CD8-positive, alpha-beta memory T cell (primary cell): ENCODE results near the gene SF3B2. TPM values are rescaled to one million over a fixed set of nuclear protein-coding genes. Genes with fewer than 3 reads are reported as not detected.
A peak's percentile ranks its signal among the peaks of the same experiment; 100 is the strongest.

ENCODE experiments used
- CTCF ChIA-PET: fragments of 350-600 bp; sonication (Branson Sonifier 250); formaldehyde crosslinking; loops from one replicate; lab custom pipeline; 2021; ENCODE audit warnings: antibody characterized with exemption; lab: Charles Lee
- POLR2A ChIA-PET: fragments of 350-600 bp; sonication (Branson Sonifier 250); formaldehyde crosslinking; loops from one replicate; lab custom pipeline; 2021; ENCODE audit warnings: antibody characterized with exemption; lab: Charles Lee
- DNase-seq, 5 donors: peaks; one replicate each; pipeline versions ENCODE4 v3.0.0 to v3.0.0-alpha.2; 2020 to 2022; ENCODE audit warnings: mixed read lengths in 1 of 5
- H3K27ac ChIP-seq: one replicate; pipeline ENCODE4 v1.7.0; 2013; ENCODE audit warnings: low read depth, mild to moderate bottlenecking, low read length, moderate library complexity
- H3K27me3 ChIP-seq: 2 replicates; pipeline ENCODE4 v1.7.0; 2013; ENCODE audit warnings: low read length, mild to moderate bottlenecking; ENCODE audit not compliant: insufficient read depth, poor library complexity, severe bottlenecking
- H3K36me3 ChIP-seq: 2 replicates; pipeline ENCODE4 v1.7.0; 2013; ENCODE audit warnings: mild to moderate bottlenecking, low read length, moderate library complexity; ENCODE audit not compliant: insufficient read depth
- H3K4me1 ChIP-seq: 2 replicates; pipeline ENCODE4 v1.7.0; 2013; ENCODE audit warnings: mild to moderate bottlenecking, low read length, moderate library complexity; ENCODE audit not compliant: insufficient read depth
- H3K4me3 ChIP-seq: 2 replicates; pipeline ENCODE4 v1.7.0; 2013; ENCODE audit warnings: mild to moderate bottlenecking, low read length
- H3K9me3 ChIP-seq: 2 replicates; pipeline ENCODE4 v1.7.0; 2013; ENCODE audit warnings: mild to moderate bottlenecking, low read length
- H3K27ac Mint-ChIP-seq, 8 donors: one replicate each; pipeline ENCODE4 v1.8.0; 2020 to 2021; ENCODE audit warnings: mixed read lengths in 8 of 8, mild to moderate bottlenecking in 6 of 8, inconsistent platforms in 3 of 8, moderate library complexity in 3 of 8
- H3K27me3 Mint-ChIP-seq, 2 donors: one replicate each; pipeline ENCODE4 v1.8.0; 2020 to 2021; ENCODE audit warnings: mixed read lengths in 2 of 2, mild to moderate bottlenecking in 1 of 2, moderate library complexity in 1 of 2
- H3K36me3 Mint-ChIP-seq, 3 donors: one replicate each; pipeline ENCODE4 v1.8.0; 2020 to 2021; ENCODE audit warnings: mixed read lengths in 3 of 3, inconsistent platforms in 1 of 3, mild to moderate bottlenecking in 1 of 3
- H3K4me1 Mint-ChIP-seq, 3 donors: one replicate each; pipeline ENCODE4 v1.8.0; 2020 to 2021; ENCODE audit warnings: mixed read lengths in 3 of 3, inconsistent platforms in 1 of 3, mild to moderate bottlenecking in 1 of 3
- H3K4me3 Mint-ChIP-seq, 7 donors: one replicate each; pipeline ENCODE4 v1.8.0; 2020 to 2021; ENCODE audit warnings: mixed read lengths in 7 of 7, mild to moderate bottlenecking in 6 of 7, moderate library complexity in 4 of 7, inconsistent platforms in 2 of 7
- H3K9me3 Mint-ChIP-seq, 5 donors: one replicate each; pipeline ENCODE4 v1.8.0; 2020 to 2022; ENCODE audit warnings: mixed read lengths in 5 of 5, mild to moderate bottlenecking in 3 of 5, moderate library complexity in 2 of 5, inconsistent platforms in 1 of 5
- polyA plus RNA-seq: library from polyadenylated mRNA; unstranded; fragments of 300-500 nt; fragmentation: Illumina TruSeq; gene quantifications from one replicate; pipeline ENCODE4 v1.2.3, GENCODE V29; 2021
- total RNA-seq, 2 experiments: library from RNA; stranded (reverse); gene quantifications; one replicate each; pipeline ENCODE4 v1.2.3, GENCODE V29; 2021

SF3B2 gene
- total and polyA plus RNA-seq, 3 experiments from 2014 or later, result 134 to 274 (median 261) TPM

- Mint-ChIP-seq H3K27me3 (peaks cover 0 to 2% of the 10 kb centered on the region in 2 donors), H3K4me1 (peaks cover 22 to 44% (median 35%) of the 10 kb centered on the region in 3 donors), H3K36me3 (peaks cover 24 to 84% (median 25%) of the 10 kb centered on the region in 3 donors), H3K27ac (peak overlapping the region in 2 of 8 donors; percentile 63 to 69), H3K9me3 (no peaks in the 10 kb centered on the region), H3K4me3 (no peak overlapping the region)
- Histone ChIP-seq H3K4me3 (no peak overlapping the region), H3K27me3 (no peaks in the 10 kb centered on the region), H3K36me3 (peaks cover 66% of the 10 kb centered on the region), H3K4me1 (peaks cover 14% of the 10 kb centered on the region), H3K9me3 (no peaks in the 10 kb centered on the region), H3K27ac (no peak overlapping the region)
- ChIA-PET POLR2A (interaction anchor here (0.6 kb wide), 1 partner anchor 61 kb away, joined by 10 read pairs; no protein-coding TSS in a partner anchor), CTCF (interaction anchor here (0.8 to 4.8 kb wide), 2 partner anchors 11 to 12 kb away, joined by 3 to 27 read pairs; no protein-coding TSS in a partner anchor)
- DNase-seq, result no peak
Observed at GRCh38 chr11:66056501-66056900, 4.3 kb downstream of the SF3B2 start.

GRCh38 chr11:66059966-66060680 is 8.0 kb downstream of the SF3B2 start:
- DNase-seq, result no peak
- Mint-ChIP-seq H3K27me3 (no peaks in the 10 kb centered on the region), H3K4me1 (peaks cover 16 to 42% (median 25%) of the 10 kb centered on the region in 3 donors), H3K27ac (peak overlapping the region in 4 of 8 donors; percentile 11 to 93 (median 51)), H3K4me3 (no peak overlapping the region), H3K36me3 (peaks cover 45 to 94% (median 46%) of the 10 kb centered on the region in 3 donors), H3K9me3 (no peaks in the 10 kb centered on the region)
- H3K4me1 ChIP-seq, result no peaks in the 10 kb centered on the region
- H3K4me3 ChIP-seq, result no peak overlapping the region
- POLR2A ChIA-PET, result no interaction called here
- CTCF ChIA-PET, result interaction anchor here (1.6 to 2.7 kb wide), 2 partner anchors 8 to 15 kb away, joined by 9 to 12 read pairs; no protein-coding TSS in a partner anchor
- no peaks in the 10 kb centered on the region for H3K9me3 ChIP-seq
- no peak overlapping the region for H3K27ac ChIP-seq
- H3K36me3 ChIP-seq, result peaks cover 90% of the 10 kb centered on the region
- H3K27me3 ChIP-seq, result no peaks in the 10 kb centered on the region

GRCh38 chr11:66061268-66061667 is 9.1 kb downstream of the SF3B2 start:
- no peaks in the 10 kb centered on the region for H3K27me3 ChIP-seq
- no peaks in the 10 kb centered on the region for H3K9me3 Mint-ChIP-seq
- peak overlapping the region in 5 of 8 donors; percentile 14 to 83 (median 55) for H3K27ac Mint-ChIP-seq
- H3K36me3 ChIP-seq, result peaks cover 84% of the 10 kb centered on the region
- H3K27ac ChIP-seq, result no peak overlapping the region
- ChIA-PET CTCF (no interaction called here), POLR2A (no interaction called here)
- no peaks in the 10 kb centered on the region for H3K27me3 Mint-ChIP-seq
- peaks cover 16 to 35% (median 25%) of the 10 kb centered on the region in 3 donors for H3K4me1 Mint-ChIP-seq
- no peak overlapping the region for H3K4me3 ChIP-seq
- no peak for DNase-seq
- peaks cover 49 to 91% (median 50%) of the 10 kb centered on the region in 3 donors for H3K36me3 Mint-ChIP-seq
- no peaks in the 10 kb centered on the region for H3K9me3 ChIP-seq
- H3K4me1 ChIP-seq, result no peaks in the 10 kb centered on the region
- H3K4me3 Mint-ChIP-seq, result no peak overlapping the region

- H3K36me3 Mint-ChIP-seq, result peaks cover 50 to 92% (median 51%) of the 10 kb centered on the region in 3 donors
- no peaks in the 10 kb centered on the region for H3K4me1 ChIP-seq
- H3K9me3 Mint-ChIP-seq, result no peaks in the 10 kb centered on the region
- H3K9me3 ChIP-seq, result no peaks in the 10 kb centered on the region
- H3K27me3 Mint-ChIP-seq, result no peaks in the 10 kb centered on the region
- peaks cover 21 to 43% (median 37%) of the 10 kb centered on the region in 3 donors for H3K4me1 Mint-ChIP-seq
- no peak for DNase-seq
- H3K27me3 ChIP-seq, result no peaks in the 10 kb centered on the region
- no peak overlapping the region for H3K4me3 ChIP-seq
- ChIA-PET CTCF (interaction anchor here (1.0 to 2.5 kb wide), 5 partner anchors 11 to 73 kb away, joined by 3 to 10 read pairs (median 4); partner anchors contain the start of gene SF3B2), POLR2A (no interaction called here)
- no peak overlapping the region for H3K27ac ChIP-seq
- peak overlapping the region in 1 of 8 donors; percentile 43 for H3K27ac Mint-ChIP-seq
- peaks cover 82% of the 10 kb centered on the region for H3K36me3 ChIP-seq
- H3K4me3 Mint-ChIP-seq, result no peak overlapping the region
Observed at GRCh38 chr11:66062408-66062807, 10.2 kb downstream of the SF3B2 start.

GRCh38 chr11:66063900-66064299 is 11.7 kb downstream of the SF3B2 start:
- Histone ChIP-seq H3K36me3 (peaks cover 82% of the 10 kb centered on the region), H3K9me3 (no peaks in the 10 kb centered on the region), H3K4me1 (peaks cover 6% of the 10 kb centered on the region), H3K4me3 (no peak overlapping the region), H3K27me3 (no peaks in the 10 kb centered on the region), H3K27ac (no peak overlapping the region)
- DNase-seq, result no peak
- ChIA-PET POLR2A (no interaction called here), CTCF (interaction anchor here (1.3 to 2.5 kb wide), 2 partner anchors 19 to 54 kb away, joined by 3 to 10 read pairs; no protein-coding TSS in a partner anchor)
- Mint-ChIP-seq H3K9me3 (no peaks in the 10 kb centered on the region), H3K4me3 (no peak overlapping the region), H3K4me1 (peaks cover 29 to 55% (median 50%) of the 10 kb centered on the region in 3 donors), H3K27me3 (no peaks in the 10 kb centered on the region), H3K36me3 (peaks cover 44 to 94% (median 52%) of the 10 kb centered on the region in 3 donors), H3K27ac (peak overlapping the region in 6 of 8 donors; percentile 10 to 82 (median 39))

GRCh38 chr11:66064571-66064970 is 12.4 kb downstream of the SF3B2 start:
- H3K4me1 Mint-ChIP-seq, result peaks cover 34 to 62% (median 57%) of the 10 kb centered on the region in 3 donors
- POLR2A ChIA-PET, result no interaction called here

GRCh38 chr11:66066751-66067150 is 14.6 kb downstream of the SF3B2 start:
- peak overlapping the region in 7 of 8 donors; percentile 19 to 97 (median 68) for H3K27ac Mint-ChIP-seq
- H3K4me1 Mint-ChIP-seq, result peaks cover 42 to 57% (median 55%) of the 10 kb centered on the region in 3 donors
- ChIA-PET CTCF (interaction anchor here (1.3 to 8.1 kb wide), 7 partner anchors 15 to 68 kb away, joined by 3 to 103 read pairs (median 37); no protein-coding TSS in a partner anchor), POLR2A (no interaction called here)
- peaks cover 0 to 3% of the 10 kb centered on the region in 2 donors for H3K27me3 Mint-ChIP-seq
- DNase-seq, result no peak
- H3K4me3 ChIP-seq, result no peak overlapping the region
- peaks cover 14% of the 10 kb centered on the region for H3K4me1 ChIP-seq
- peak overlapping the region in 2 of 7 donors; percentile 54 to 74 for H3K4me3 Mint-ChIP-seq
- H3K9me3 ChIP-seq, result no peaks in the 10 kb centered on the region
- H3K9me3 Mint-ChIP-seq, result no peaks in the 10 kb centered on the region
- no peak overlapping the region for H3K27ac ChIP-seq
- H3K36me3 ChIP-seq, result peaks cover 56% of the 10 kb centered on the region
- H3K36me3 Mint-ChIP-seq, result peaks cover 29 to 78% (median 36%) of the 10 kb centered on the region in 3 donors
- H3K27me3 ChIP-seq, result no peaks in the 10 kb centered on the region

More at GRCh38 chr11:66064571-66064970, 12.4 kb downstream of the SF3B2 start:
- CTCF ChIA-PET, result no interaction called here
- H3K4me1 ChIP-seq, result peaks cover 13% of the 10 kb centered on the region
- H3K4me3 ChIP-seq, result no peak overlapping the region
- H3K27ac ChIP-seq, result no peak overlapping the region
- no peaks in the 10 kb centered on the region for H3K27me3 Mint-ChIP-seq
- no peak for DNase-seq
- H3K9me3 Mint-ChIP-seq, result no peaks in the 10 kb centered on the region
- peaks cover 42 to 94% (median 49%) of the 10 kb centered on the region in 3 donors for H3K36me3 Mint-ChIP-seq
- peaks cover 78% of the 10 kb centered on the region for H3K36me3 ChIP-seq
- peak overlapping the region in 5 of 8 donors; percentile 10 to 73 (median 21) for H3K27ac Mint-ChIP-seq
- no peak overlapping the region for H3K4me3 Mint-ChIP-seq
- no peaks in the 10 kb centered on the region for H3K27me3 ChIP-seq
- no peaks in the 10 kb centered on the region for H3K9me3 ChIP-seq
